PC-9 (cell line): ENCODE data around the gene FBXO24. TPM values are rescaled to one million over a fixed set of nuclear protein-coding genes. Genes with fewer than 3 reads are reported as not detected.
A peak's percentile ranks its signal among the peaks of the same experiment; 100 is the strongest.
"Not testable (repeated sequence)": the region's sequence is repeated elsewhere in the genome, so short reads cannot be mapped to it uniquely, and the experiment has no call there.

Experiments
- BruUV-seq: library from RNA; stranded (reverse); fragments of 400-500 nt; replicated peaks from 2 replicates; lab custom pipeline; 2021; lab: Mats Ljungman, UMichigan
- CTCF ChIA-PET: fragments of 300-600 bp; sonication (Branson Sonifier 250); formaldehyde crosslinking; loops from one replicate; lab custom pipeline; 2022; ENCODE audit warnings: antibody characterized with exemption; lab: Charles Lee
- POLR2A ChIA-PET: fragments of 300-600 bp; sonication (Branson Sonifier 250); formaldehyde crosslinking; loops from one replicate; lab custom pipeline; 2022; ENCODE audit warnings: antibody characterized with exemption; ENCODE audit not compliant: unreplicated experiment; lab: Charles Lee
- DNase-seq, 2 experiments: peaks; one replicate each; pipeline versions ENCODE4 v3.0.0 to v3.0.0-alpha.2; 2015 to 2022; ENCODE audit warnings: mixed read lengths in 1 of 2
- H2AFZ ChIP-seq: fragments of 200-600 bp; sonication (generic); 2 replicates; pipeline ENCODE4 v1.8.1; 2017; ENCODE audit warnings: antibody characterized with exemption
- H3F3A ChIP-seq: fragments of 200-600 bp; sonication (generic); 2 replicates; pipeline ENCODE4 v1.8.1; 2017; ENCODE audit warnings: antibody characterized with exemption, mild to moderate bottlenecking, low read depth; ENCODE audit not compliant: insufficient read depth
- H3K27ac ChIP-seq: fragments of 200-600 bp; sonication (generic); 2 replicates; pipeline ENCODE4 v1.6.1; 2016; ENCODE audit warnings: mixed run types
- H3K27me3 ChIP-seq: fragments of 200-600 bp; sonication (generic); 2 replicates; pipeline ENCODE4 v1.6.1; 2016; ENCODE audit warnings: low read depth, mixed run types; ENCODE audit not compliant: insufficient read depth
- H3K36me3 ChIP-seq: fragments of 200-600 bp; sonication (generic); 2 replicates; pipeline ENCODE4 v1.6.1; 2016; ENCODE audit warnings: low read depth, mixed run types
- H3K4me1 ChIP-seq: fragments of 200-600 bp; sonication (generic); replicated peaks from 2 replicates; pipeline ENCODE4 v1.6.1; 2016; ENCODE audit warnings: mixed run types; ENCODE audit not compliant: insufficient read depth
- H3K4me2 ChIP-seq: fragments of 200-600 bp; sonication (generic); 2 replicates; pipeline ENCODE4 v1.6.1; 2017; ENCODE audit warnings: mixed run types
- H3K4me3 ChIP-seq: fragments of 200-600 bp; sonication (generic); 2 replicates; pipeline ENCODE4 v1.6.1; 2016; ENCODE audit warnings: mixed run types
- H3K79me2 ChIP-seq: fragments of 200-600 bp; sonication (generic); 2 replicates; pipeline ENCODE4 v1.6.1; 2017; ENCODE audit warnings: low read depth, mixed run types
- H3K9me2 ChIP-seq: fragments of 200-600 bp; sonication (generic); 2 replicates; pipeline ENCODE4 v1.8.1; 2017; ENCODE audit warnings: mild to moderate bottlenecking; ENCODE audit not compliant: insufficient read depth
- H3K9me3 ChIP-seq: fragments of 200-600 bp; sonication (generic); 2 replicates; pipeline ENCODE4 v1.8.1; 2016; ENCODE audit warnings: low read depth; ENCODE audit not compliant: insufficient read depth
- H4K20me1 ChIP-seq: fragments of 200-600 bp; sonication (generic); 2 replicates; pipeline ENCODE4 v1.8.1; 2017; ENCODE audit not compliant: insufficient read depth
- CTCF ChIP-seq: fragments of 200-600 bp; sonication (generic); conservative IDR thresholded peaks from 2 replicates; pipeline ENCODE4 v1.6.1; 2017; ENCODE audit warnings: mixed run types, antibody characterized with exemption, mild to moderate bottlenecking, moderate library complexity
- EZH2 ChIP-seq: fragments of 200-600 bp; sonication (generic); IDR thresholded peaks from 2 replicates; pipeline ENCODE4 v1.8.0; 2017; ENCODE audit warnings: antibody characterized with exemption, low read depth
- intact Hi-C: fragments of 100-400 bp; cut with micrococcal nuclease; formaldehyde crosslinking; loops from one replicate; pipeline ENCODE4 v1.10.0; 2022; ENCODE audit not compliant: unreplicated experiment
- total RNA-seq: library from RNA; stranded (reverse); gene quantifications from 2 replicates; pipeline ENCODE4 v1.2.3, GENCODE V29; 2021

The FBXO24 gene
- total RNA-seq, 1 experiment from 2014 or later = 2.7 TPM

- no peaks in the 10 kb centered on the region for H3K9me2 ChIP-seq
- ChIA-PET POLR2A (interaction anchor here (0.5 to 1.0 kb wide), 2 partner anchors 31 to 119 kb away, joined by 4 to 5 read pairs; partner anchors contain the start of gene ZCWPW1), CTCF (interaction anchor here (0.7 to 1.5 kb wide), 3 partner anchors 12 to 1920 kb away, joined by 3 to 4 read pairs (median 3); no protein-coding TSS in a partner anchor)
- no peaks in the 10 kb centered on the region for H3K9me3 ChIP-seq
- BruUV-seq = no TSS peak
- no peaks in the 10 kb centered on the region for H4K20me1 ChIP-seq
- H3K27ac ChIP-seq = peak overlapping the region; percentile 98
- intact Hi-C loops = no loop called here
- peak overlapping the region; percentile 33; the same call in 1 of the 2 replicates for H3K4me3 ChIP-seq
- H3K4me2 ChIP-seq = peak overlapping the region; percentile 76
- H2AFZ ChIP-seq = no peak overlapping the region
- H3F3A ChIP-seq = peaks cover 71% of the 10 kb centered on the region
- H3K79me2 ChIP-seq = peaks cover 48% of the 10 kb centered on the region
- peaks cover 68% of the 10 kb centered on the region for H3K4me1 ChIP-seq
- DNase-seq = no peak
- H3K36me3 ChIP-seq = no peaks in the 10 kb centered on the region; the same call in 1 of the 2 replicates
- H3K27me3 ChIP-seq = no peaks in the 10 kb centered on the region
- TF ChIP-seq EZH2 = no peak
- TF ChIP-seq CTCF = no peak
These were observed 39.0 kb upstream of the FBXO24 start for GRCh38 chr7:100546926-100547800.

GRCh38 chr7:100547872-100548271, 38.3 kb upstream of the FBXO24 start:
- no peak overlapping the region for H2AFZ ChIP-seq
- H4K20me1 ChIP-seq = no peaks in the 10 kb centered on the region
- no peak for DNase-seq
- TF ChIP-seq CTCF = no peak
- TF ChIP-seq EZH2 = no peak
- H3K36me3 ChIP-seq = no peaks in the 10 kb centered on the region; the same call in none of the 2 replicates
- peak overlapping the region; percentile 98 for H3K27ac ChIP-seq
- H3F3A ChIP-seq = peaks cover 64% of the 10 kb centered on the region
- ChIA-PET CTCF (interaction anchor here (1.5 kb wide), 1 partner anchor 12 kb away, joined by 4 read pairs; no protein-coding TSS in a partner anchor), POLR2A (no interaction called here)
- H3K4me2 ChIP-seq = peak overlapping the region; percentile 76
- BruUV-seq = no TSS peak
- peaks cover 41% of the 10 kb centered on the region for H3K79me2 ChIP-seq
- peaks cover 61% of the 10 kb centered on the region for H3K4me1 ChIP-seq
- H3K4me3 ChIP-seq = no peak overlapping the region
- H3K9me2 ChIP-seq = no peaks in the 10 kb centered on the region
- H3K27me3 ChIP-seq = no peaks in the 10 kb centered on the region
- intact Hi-C loops = no loop called here
- H3K9me3 ChIP-seq = no peaks in the 10 kb centered on the region

GRCh38 chr7:100548446-100548845, 37.7 kb upstream of the FBXO24 start:
- H3K27me3 ChIP-seq, H3K9me2 ChIP-seq, intact Hi-C loops, POLR2A ChIA-PET, H2AFZ ChIP-seq, BruUV-seq, H3K36me3 ChIP-seq, H3K9me3 ChIP-seq, H3K4me3 ChIP-seq, DNase-seq, H4K20me1 ChIP-seq, CTCF ChIA-PET: not testable (repeated sequence)
- Histone ChIP-seq H3K4me1 (peaks cover 56% of the 10 kb centered on the region), H3F3A (peaks cover 61% of the 10 kb centered on the region), H3K4me2 (peak overlapping the region; percentile 76; the same call in 1 of the 2 replicates), H3K27ac (peak overlapping the region; percentile 98), H3K79me2 (peaks cover 35% of the 10 kb centered on the region)
